ENCODE results near the gene PDGFD.

The PDGFD gene

GRCh38 chr11:103906291-103906867 lies 257.6 kb downstream of the PDGFD start:
- 95 to 100% methylated on average over 1 of the region's 1 CpG for WGBS, 2 experiments
- no peak overlapping the region for H3K4me3 ChIP-seq (ENCODE audit: insufficient read depth, low read depth, low read length)
- H3K4me1 ChIP-seq (ENCODE audit: control insufficient read depth, insufficient read depth, low read length), result no peaks in the 10 kb centered on the region
- H3K36me3 ChIP-seq (ENCODE audit: control insufficient read depth, insufficient read depth, low read length), result no peaks in the 10 kb centered on the region
- no peak overlapping the region for H3K27ac ChIP-seq (ENCODE audit: insufficient read depth, low read depth, low read length, poor library complexity, severe bottlenecking)
- H3K9me3 ChIP-seq (ENCODE audit: control insufficient read depth, low read length), result no peaks in the 10 kb centered on the region
- no peaks in the 10 kb centered on the region for H3K27me3 ChIP-seq (ENCODE audit: control insufficient read depth, insufficient read depth, low read length, poor library complexity, severe bottlenecking)

GRCh38 chr11:103904324-103904667 lies 259.7 kb downstream of the PDGFD start:
- Histone ChIP-seq H3K27me3 (ENCODE audit: control insufficient read depth, insufficient read depth, low read length, poor library complexity, severe bottlenecking) (no peaks in the 10 kb centered on the region), H3K36me3 (ENCODE audit: control insufficient read depth, insufficient read depth, low read length) (no peaks in the 10 kb centered on the region), H3K27ac (ENCODE audit: insufficient read depth, low read depth, low read length, poor library complexity, severe bottlenecking) (no peak overlapping the region), H3K9me3 (ENCODE audit: control insufficient read depth, low read length) (no peaks in the 10 kb centered on the region), H3K4me3 (ENCODE audit: insufficient read depth, low read depth, low read length) (no peak overlapping the region), H3K4me1 (ENCODE audit: control insufficient read depth, insufficient read depth, low read length) (no peaks in the 10 kb centered on the region)
- WGBS, 2 experiments, result 90 to 100% methylated on average over 1 of the region's 3 CpGs

- no peak overlapping the region for H3K27ac ChIP-seq (ENCODE audit: insufficient read depth, low read depth, low read length, poor library complexity, severe bottlenecking)
- no peaks in the 10 kb centered on the region for H3K4me1 ChIP-seq (ENCODE audit: control insufficient read depth, insufficient read depth, low read length)
- no peaks in the 10 kb centered on the region for H3K27me3 ChIP-seq (ENCODE audit: control insufficient read depth, insufficient read depth, low read length, poor library complexity, severe bottlenecking)
- no peaks in the 10 kb centered on the region for H3K36me3 ChIP-seq (ENCODE audit: control insufficient read depth, insufficient read depth, low read length)
- no peaks in the 10 kb centered on the region for H3K9me3 ChIP-seq (ENCODE audit: control insufficient read depth, low read length)
- no peak overlapping the region for H3K4me3 ChIP-seq (ENCODE audit: insufficient read depth, low read depth, low read length)
- WGBS, 2 experiments, result 89 to 96% methylated on average over 2 of the region's 2 CpGs
Observed at GRCh38 chr11:103903621-103904323, 260.2 kb downstream of the PDGFD start.

- no peaks in the 10 kb centered on the region for H3K36me3 ChIP-seq (ENCODE audit: control insufficient read depth, insufficient read depth, low read length)
- WGBS, 2 experiments, result 89 to 92% methylated on average over 1 of the region's 1 CpG
- H3K9me3 ChIP-seq (ENCODE audit: control insufficient read depth, low read length), result no peaks in the 10 kb centered on the region
- H3K4me3 ChIP-seq (ENCODE audit: insufficient read depth, low read depth, low read length), result no peak overlapping the region
- H3K27me3 ChIP-seq (ENCODE audit: control insufficient read depth, insufficient read depth, low read length, poor library complexity, severe bottlenecking), result no peaks in the 10 kb centered on the region
- no peak overlapping the region for H3K27ac ChIP-seq (ENCODE audit: insufficient read depth, low read depth, low read length, poor library complexity, severe bottlenecking)
- no peaks in the 10 kb centered on the region for H3K4me1 ChIP-seq (ENCODE audit: control insufficient read depth, insufficient read depth, low read length)
Observed at GRCh38 chr11:103902994-103903393, 261.0 kb downstream of the PDGFD start.

GRCh38 chr11:103901656-103902055 lies 262.3 kb downstream of the PDGFD start:
- WGBS, 2 experiments, result 71 to 83% methylated on average over 1 of the region's 1 CpG

GRCh38 chr11:103898577-103899336 lies 265.2 kb downstream of the PDGFD start:
- Histone ChIP-seq H3K27me3 (ENCODE audit: control insufficient read depth, insufficient read depth, low read length, poor library complexity, severe bottlenecking) (no peaks in the 10 kb centered on the region), H3K36me3 (ENCODE audit: control insufficient read depth, insufficient read depth, low read length) (no peaks in the 10 kb centered on the region), H3K4me3 (ENCODE audit: insufficient read depth, low read depth, low read length) (no peak overlapping the region), H3K27ac (ENCODE audit: insufficient read depth, low read depth, low read length, poor library complexity, severe bottlenecking) (no peak overlapping the region), H3K9me3 (ENCODE audit: control insufficient read depth, low read length) (no peaks in the 10 kb centered on the region), H3K4me1 (ENCODE audit: control insufficient read depth, insufficient read depth, low read length) (no peaks in the 10 kb centered on the region)
- WGBS, 2 experiments, result 86 to 87% methylated on average over 4 of the region's 5 CpGs

More at GRCh38 chr11:103901656-103902055, 262.3 kb downstream of the PDGFD start:
- H3K27ac ChIP-seq (ENCODE audit: insufficient read depth, low read depth, low read length, poor library complexity, severe bottlenecking), result no peak overlapping the region
- H3K36me3 ChIP-seq (ENCODE audit: control insufficient read depth, insufficient read depth, low read length), result no peaks in the 10 kb centered on the region
- no peak overlapping the region for H3K4me3 ChIP-seq (ENCODE audit: insufficient read depth, low read depth, low read length)
- no peaks in the 10 kb centered on the region for H3K4me1 ChIP-seq (ENCODE audit: control insufficient read depth, insufficient read depth, low read length)
- H3K27me3 ChIP-seq (ENCODE audit: control insufficient read depth, insufficient read depth, low read length, poor library complexity, severe bottlenecking), result no peaks in the 10 kb centered on the region
- no peaks in the 10 kb centered on the region for H3K9me3 ChIP-seq (ENCODE audit: control insufficient read depth, low read length)

GRCh38 chr11:103898065-103898464 lies 265.9 kb downstream of the PDGFD start:
- H3K9me3 ChIP-seq (ENCODE audit: control insufficient read depth, low read length), result no peaks in the 10 kb centered on the region
- H3K36me3 ChIP-seq (ENCODE audit: control insufficient read depth, insufficient read depth, low read length), result no peaks in the 10 kb centered on the region
- H3K27ac ChIP-seq (ENCODE audit: insufficient read depth, low read depth, low read length, poor library complexity, severe bottlenecking), result no peak overlapping the region
- H3K4me1 ChIP-seq (ENCODE audit: control insufficient read depth, insufficient read depth, low read length), result no peaks in the 10 kb centered on the region
- H3K27me3 ChIP-seq (ENCODE audit: control insufficient read depth, insufficient read depth, low read length, poor library complexity, severe bottlenecking), result no peaks in the 10 kb centered on the region
- WGBS, 2 experiments, result 69 to 86% methylated on average over 1 of the region's 1 CpG
- H3K4me3 ChIP-seq (ENCODE audit: insufficient read depth, low read depth, low read length), result no peak overlapping the region

GRCh38 chr11:103897160-103897936 lies 266.6 kb downstream of the PDGFD start:
- no peaks in the 10 kb centered on the region for H3K36me3 ChIP-seq (ENCODE audit: control insufficient read depth, insufficient read depth, low read length)
- WGBS, 2 experiments, result 94 to 95% methylated on average over 4 of the region's 4 CpGs
- no peak overlapping the region for H3K27ac ChIP-seq (ENCODE audit: insufficient read depth, low read depth, low read length, poor library complexity, severe bottlenecking)
- H3K4me1 ChIP-seq (ENCODE audit: control insufficient read depth, insufficient read depth, low read length), result no peaks in the 10 kb centered on the region
- H3K9me3 ChIP-seq (ENCODE audit: control insufficient read depth, low read length), result no peaks in the 10 kb centered on the region
- H3K27me3 ChIP-seq (ENCODE audit: control insufficient read depth, insufficient read depth, low read length, poor library complexity, severe bottlenecking), result no peaks in the 10 kb centered on the region
- H3K4me3 ChIP-seq (ENCODE audit: insufficient read depth, low read depth, low read length), result no peak overlapping the region

- Histone ChIP-seq H3K4me3 (ENCODE audit: insufficient read depth, low read depth, low read length) (no peak overlapping the region), H3K36me3 (ENCODE audit: control insufficient read depth, insufficient read depth, low read length) (no peaks in the 10 kb centered on the region), H3K27me3 (ENCODE audit: control insufficient read depth, insufficient read depth, low read length, poor library complexity, severe bottlenecking) (no peaks in the 10 kb centered on the region), H3K9me3 (ENCODE audit: control insufficient read depth, low read length) (no peaks in the 10 kb centered on the region), H3K27ac (ENCODE audit: insufficient read depth, low read depth, low read length, poor library complexity, severe bottlenecking) (no peak overlapping the region), H3K4me1 (ENCODE audit: control insufficient read depth, insufficient read depth, low read length) (no peaks in the 10 kb centered on the region)
- 85 to 93% methylated on average over 1 to 3 of the region's 3 CpGs for WGBS, 2 experiments
Observed at GRCh38 chr11:103895106-103895505, 268.8 kb downstream of the PDGFD start.

GRCh38 chr11:103894673-103895072 lies 269.3 kb downstream of the PDGFD start:
- Histone ChIP-seq H3K36me3 (ENCODE audit: control insufficient read depth, insufficient read depth, low read length) (no peaks in the 10 kb centered on the region), H3K27me3 (ENCODE audit: control insufficient read depth, insufficient read depth, low read length, poor library complexity, severe bottlenecking) (no peaks in the 10 kb centered on the region), H3K9me3 (ENCODE audit: control insufficient read depth, low read length) (no peaks in the 10 kb centered on the region), H3K27ac (ENCODE audit: insufficient read depth, low read depth, low read length, poor library complexity, severe bottlenecking) (no peak overlapping the region), H3K4me3 (ENCODE audit: insufficient read depth, low read depth, low read length) (no peak overlapping the region), H3K4me1 (ENCODE audit: control insufficient read depth, insufficient read depth, low read length) (no peaks in the 10 kb centered on the region)
- 85 to 88% methylated on average over 3 of the region's 3 CpGs for WGBS, 2 experiments

Data from ectodermal cell (in vitro differentiated cells).